Ishikawa (cell line): ENCODE results near the gene UST.

ENCODE experiments used
- CREB1 ChIP-seq: IDR thresholded peaks from 2 replicates; pipeline ENCODE4 v1.6.1; 2012; ENCODE audit warnings: low read depth
- EP300 ChIP-seq: IDR thresholded peaks from 2 replicates; pipeline ENCODE4 v1.6.1; 2012; ENCODE audit warnings: borderline replicate concordance

- TF ChIP-seq CREB1 (no peak), EP300 (no peak)
These were observed 77.5 kb downstream of the UST start for GRCh38 chr6:148824291-148824690.
